H1 (cell line): Measurements from ENCODE around the gene SLC35E3. TPM values are rescaled to one million over a fixed set of nuclear protein-coding genes. Genes with fewer than 3 reads are reported as not detected.

Source experiments
- CTCF ChIA-PET: fragments of 300-600 bp; sonication (Branson Sonifier 250); formaldehyde crosslinking; loops from one replicate; lab custom pipeline; 2021; ENCODE audit not compliant: partially characterized antibody; lab: Charles Lee
- POLR2A ChIA-PET: fragments of 300-600 bp; sonication (Branson Sonifier 250); formaldehyde crosslinking; loops from one replicate; lab custom pipeline; 2021; ENCODE audit warnings: inconsistent platforms; ENCODE audit not compliant: partially characterized antibody; lab: Charles Lee
- DNase-seq, 2 experiments: peaks; one replicate each; pipeline versions ENCODE4 v3.0.0 to v3.0.0-alpha.2; 2010 to 2022; ENCODE audit warnings: low spot score in 2 of 2, low read depth in 1 of 2, mixed read lengths in 1 of 2
- FAIRE-seq: peaks from 2 replicates; lab custom pipeline; 2011; peaks lifted over from hg19 to GRCh38; lab: Jason Lieb, UNC
- H2AFZ ChIP-seq: 2 replicates; pipeline ENCODE4 v1.8.1; 2012; ENCODE audit warnings: low read length, inconsistent platforms
- H2AK5ac ChIP-seq: 2 replicates; pipeline ENCODE4 v1.6.1; 2013; ENCODE audit warnings: low read depth, low read length
- H2BK120ac ChIP-seq: replicated peaks from 2 replicates; pipeline ENCODE3; 2013; ENCODE audit warnings: low read depth, low read length, inconsistent platforms
- H2BK12ac ChIP-seq: 2 replicates; pipeline ENCODE4 v1.6.1; 2013; ENCODE audit warnings: low read depth, low read length
- H2BK15ac ChIP-seq: 2 replicates; pipeline ENCODE4 v1.6.1; 2013; ENCODE audit warnings: low read length
- H2BK20ac ChIP-seq: 2 replicates; pipeline ENCODE4 v1.6.1; 2013; ENCODE audit warnings: low read length
- H2BK5ac ChIP-seq: 2 replicates; pipeline ENCODE4 v1.6.1; 2013; ENCODE audit warnings: low read depth, low read length
- H3K14ac ChIP-seq: 2 replicates; pipeline ENCODE4 v1.6.1; 2013; ENCODE audit warnings: inconsistent platforms; ENCODE audit not compliant: insufficient read length
- H3K18ac ChIP-seq: 2 replicates; pipeline ENCODE4 v1.6.1; 2013; ENCODE audit warnings: low read length; ENCODE audit errors: extremely low read depth
- H3K23ac ChIP-seq: 2 replicates; pipeline ENCODE4 v1.6.1; 2013; ENCODE audit warnings: inconsistent platforms; ENCODE audit not compliant: insufficient read length
- H3K23me2 ChIP-seq: 2 replicates; pipeline ENCODE4 v1.6.1; 2013; ENCODE audit warnings: low read depth, low read length
- H3K27ac ChIP-seq: 2 replicates; pipeline ENCODE4 v1.6.1; 2011; ENCODE audit warnings: low read depth, low read length, inconsistent platforms
- H3K27me3 ChIP-seq, 4 experiments: replicated peaks in 1 of 4; 1 replicate in 1 of 4; 2 replicates in 3 of 4; pipeline versions ENCODE4 v1.6.1 to v1.8.1; 2011 to 2013; ENCODE audit warnings: low read length in 3 of 4, mild to moderate bottlenecking in 3 of 4, inconsistent platforms in 2 of 4, mixed read lengths in 2 of 4, moderate library complexity in 1 of 4; ENCODE audit not compliant: control insufficient read depth in 3 of 4, insufficient read depth in 3 of 4; ENCODE audit errors: extremely low read depth in 1 of 4
- H3K36me3 ChIP-seq, 4 experiments: 2 replicates each; pipeline versions ENCODE4 v1.6.1 to v1.8.1; 2011 to 2013; ENCODE audit warnings: mild to moderate bottlenecking in 4 of 4, low read length in 3 of 4, moderate library complexity in 2 of 4, control low read depth in 1 of 4, inconsistent platforms in 1 of 4; ENCODE audit not compliant: insufficient read depth in 4 of 4, control insufficient read depth in 2 of 4
- H3K4ac ChIP-seq: replicated peaks from 2 replicates; pipeline ENCODE3; 2013; ENCODE audit warnings: low read length, low read depth, mixed read lengths, inconsistent platforms; ENCODE audit not compliant: insufficient read length
- H3K4me1 ChIP-seq, 4 experiments: replicated peaks in 1 of 4; 1 replicate in 1 of 4; 2 replicates in 3 of 4; pipeline versions ENCODE4 v1.6.1 to v1.8.1; 2011 to 2013; ENCODE audit warnings: low read length in 3 of 4, inconsistent platforms in 2 of 4, mixed read lengths in 1 of 4; ENCODE audit not compliant: insufficient read depth in 4 of 4, control insufficient read depth in 3 of 4
- H3K4me2 ChIP-seq, 2 experiments: 2 replicates each; pipeline versions ENCODE4 v1.6.1 to v1.8.1; 2011 to 2013; ENCODE audit warnings: low read depth in 2 of 2, low read length in 2 of 2, control low read depth in 1 of 2, inconsistent platforms in 1 of 2, mild to moderate bottlenecking in 1 of 2; ENCODE audit not compliant: insufficient read depth in 1 of 2
- H3K4me3 ChIP-seq, 4 experiments: fragments of 200-600, 300-600 bp in 1 of 4; sonication (generic), shearing (Covaris generic), sonication (Bioruptor Twin) in 1 of 4; 2 replicates each; pipeline versions ENCODE4 v1.5.1 to v1.8.1; 2011 to 2016; ENCODE audit warnings: low read length in 4 of 4, low read depth in 3 of 4, control low read depth in 2 of 4, inconsistent platforms in 2 of 4, mild to moderate bottlenecking in 2 of 4, mixed read lengths in 1 of 4, moderate library complexity in 1 of 4; ENCODE audit not compliant: insufficient read depth in 2 of 4; ENCODE audit errors: extremely low read depth in 1 of 4
- H3K56ac ChIP-seq: replicated peaks from 2 replicates; pipeline ENCODE3; 2013; ENCODE audit warnings: low read depth, mild to moderate bottlenecking, mixed read lengths, low read length, inconsistent platforms; ENCODE audit not compliant: insufficient read length
- H3K79me1 ChIP-seq: 2 replicates; pipeline ENCODE4 v1.6.1; 2013; ENCODE audit warnings: low read depth, low read length, control low read depth
- H3K79me2 ChIP-seq, 2 experiments: 2 replicates each; pipeline versions ENCODE4 v1.6.1 to v1.8.1; 2012 to 2013; ENCODE audit warnings: low read length in 2 of 2, mild to moderate bottlenecking in 2 of 2, inconsistent platforms in 1 of 2; ENCODE audit not compliant: insufficient read depth in 2 of 2, control insufficient read depth in 1 of 2
- H3K9ac ChIP-seq, 4 experiments: replicated peaks in 1 of 4; 1 replicate in 1 of 4; 2 replicates in 3 of 4; pipeline versions ENCODE4 v1.6.1 to v1.8.1; 2011 to 2013; ENCODE audit warnings: low read depth in 3 of 4, low read length in 3 of 4, control low read depth in 2 of 4, mild to moderate bottlenecking in 2 of 4, moderate library complexity in 2 of 4, inconsistent platforms in 1 of 4; ENCODE audit errors: extremely low read depth in 1 of 4
- H3K9me3 ChIP-seq, 2 experiments: 2 replicates each; pipeline versions ENCODE4 v1.6.1 to v1.8.1; 2012 to 2013; ENCODE audit warnings: mild to moderate bottlenecking in 2 of 2, moderate library complexity in 2 of 2, control low read depth in 1 of 2, inconsistent platforms in 1 of 2, low read depth in 1 of 2, low read length in 1 of 2, mixed read lengths in 1 of 2; ENCODE audit not compliant: insufficient read depth in 2 of 2
- H4K20me1 ChIP-seq, 2 experiments: replicated peaks in 1 of 2; 2 replicates each; pipeline versions ENCODE3 to v1.8.1; 2011 to 2013; ENCODE audit warnings: inconsistent platforms in 2 of 2, low read length in 2 of 2, mild to moderate bottlenecking in 1 of 2; ENCODE audit not compliant: insufficient read depth in 2 of 2, control insufficient read depth in 1 of 2
- H4K5ac ChIP-seq: 2 replicates; pipeline ENCODE4 v1.6.1; 2013; ENCODE audit warnings: low read length, low read depth, mixed read lengths, inconsistent platforms; ENCODE audit not compliant: insufficient read length
- H4K8ac ChIP-seq: 2 replicates; pipeline ENCODE4 v1.8.0; 2013; ENCODE audit warnings: mild to moderate bottlenecking, moderate library complexity, low read length, inconsistent platforms; ENCODE audit not compliant: insufficient read depth; ENCODE audit errors: extremely low read depth
- H4K91ac ChIP-seq: replicated peaks from 2 replicates; pipeline ENCODE3; 2013; ENCODE audit warnings: low read length, mixed read lengths, inconsistent platforms; ENCODE audit not compliant: insufficient read length
- HDAC2 ChIP-seq, 2 experiments: fragments of 300-600 bp in 1 of 2; sonication (generic) in 1 of 2; IDR thresholded peaks; 2 replicates each; pipeline ENCODE4 v1.6.1; 2011 to 2012; ENCODE audit warnings: low read depth in 2 of 2, low read length in 2 of 2, mild to moderate bottlenecking in 2 of 2, moderate library complexity in 2 of 2, borderline replicate concordance in 1 of 2, inconsistent platforms in 1 of 2
- POLR2A ChIP-seq, 2 experiments: IDR thresholded peaks; 1 replicate in 1 of 2; 2 replicates in 1 of 2; pipeline ENCODE4 v1.6.1; 2011; ENCODE audit warnings: low read depth in 2 of 2, low read length in 2 of 2, mild to moderate bottlenecking in 2 of 2; ENCODE audit errors: control extremely low read depth in 1 of 2
- SP2 ChIP-seq: IDR thresholded peaks from 2 replicates; pipeline ENCODE4 v1.6.1; 2012; ENCODE audit warnings: mild to moderate bottlenecking, low read length, inconsistent platforms
- SUZ12 ChIP-seq: fragments of 200-600 bp; sonication (generic); IDR thresholded peaks from 2 replicates; pipeline ENCODE4 v1.6.1; 2012; ENCODE audit warnings: mild to moderate bottlenecking, inconsistent platforms, low read length, moderate library complexity, mixed read lengths
- WGBS, 2 experiments: shearing (Covaris generic) in 1 of 2; methylation state at CpG; one replicate each; pipeline versions ENCODE4 v1.1.6 to v1.1.7; 2013 to 2015; ENCODE audit warnings: low lambda C conversion rate in 2 of 2, mixed read lengths in 2 of 2, inconsistent platforms in 1 of 2, low coverage in 1 of 2, missing lambda C conversion rate in 1 of 2; ENCODE audit not compliant: insufficient replicate concordance in 2 of 2, insufficient coverage in 1 of 2, insufficient read length in 1 of 2; ENCODE audit errors: extremely low coverage in 1 of 2, missing lambda C conversion rate in 1 of 2; 5-methylcytosine and 5-hydroxymethylcytosine counted together
- polyA plus RNA-seq, 7 experiments: library from polyadenylated mRNA; depleted of rRNA in 3 of 7; stranded (reverse) in 5 of 7; unstranded in 2 of 7; fragments of >200 nt in 5 of 7; fragments of 200-250 nt in 2 of 7; gene quantifications; 1 replicate in 5 of 7; 2 replicates in 1 of 7; 4 replicates in 1 of 7; pipeline versions ENCODE4 v1.2.1 to v1.2.3, GENCODE V29; 2011 to 2013; ENCODE audit warnings: missing spikeins in 2 of 7, mixed read lengths in 2 of 7
- total RNA-seq: library from RNA; stranded (reverse); fragmentation: NEBNext Ultra II Directional; extraction: Animal tissue kit (Norgen Biotek cat#: 25700); gene quantifications from 2 replicates; pipeline ENCODE4 v1.2.1, GENCODE V29; 2021
- TF ChIP-seq, protein P1 (sequence below): IDR thresholded peaks from 2 replicates; pipeline ENCODE4 v1.6.1; 2011; ENCODE audit warnings: low read length, improper control_type of control experiment
- TF ChIP-seq, protein P2 (sequence below): IDR thresholded peaks from 2 replicates; pipeline ENCODE4 v1.6.1; 2012; ENCODE audit warnings: inconsistent platforms

The SLC35E3 gene
- total and polyA plus RNA-seq, 2 of the 8 experiments (the other 6 are each of a cell fraction or from before 2014, with no cell fraction given): 10.0 to 10.9 TPM

DNA sequence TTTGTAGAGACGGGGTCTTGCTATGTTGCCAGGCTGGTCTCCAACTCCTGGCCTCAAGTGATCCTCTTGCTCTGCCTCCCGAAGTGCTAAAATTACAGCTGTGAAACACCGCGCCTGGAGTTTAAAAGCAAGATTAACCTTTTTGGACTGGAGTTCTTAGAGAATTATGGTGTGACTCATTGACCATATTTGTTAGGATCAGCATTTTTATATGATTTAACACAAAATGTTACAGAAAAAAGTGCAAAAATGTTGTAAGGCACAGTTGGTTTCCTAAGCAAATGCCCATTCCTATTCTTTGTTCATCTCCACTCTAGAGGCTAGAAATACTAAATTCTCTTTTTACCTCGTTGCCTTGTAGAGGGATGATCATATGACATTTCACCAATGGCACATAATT lies 27.6 kb downstream of the SLC35E3 start:
- DNase-seq: no peak
- H2BK20ac ChIP-seq: no peak overlapping the region
- H2AFZ ChIP-seq: no peak overlapping the region
- TF ChIP-seq SUZ12: no peak
- TF ChIP-seq, protein P1, sequence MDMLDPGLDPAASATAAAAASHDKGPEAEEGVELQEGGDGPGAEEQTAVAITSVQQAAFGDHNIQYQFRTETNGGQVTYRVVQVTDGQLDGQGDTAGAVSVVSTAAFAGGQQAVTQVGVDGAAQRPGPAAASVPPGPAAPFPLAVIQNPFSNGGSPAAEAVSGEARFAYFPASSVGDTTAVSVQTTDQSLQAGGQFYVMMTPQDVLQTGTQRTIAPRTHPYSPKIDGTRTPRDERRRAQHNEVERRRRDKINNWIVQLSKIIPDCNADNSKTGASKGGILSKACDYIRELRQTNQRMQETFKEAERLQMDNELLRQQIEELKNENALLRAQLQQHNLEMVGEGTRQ: no peak
- no peak for TF ChIP-seq HDAC2 (IDR thresholded peaks at IDR 0.05; ENCODE audit: borderline replicate concordance in 1 of 2, low read depth in 2 of 2, low read length in 2 of 2)
- TF ChIP-seq POLR2A (IDR thresholded peaks at IDR 0.05; ENCODE audit: control extremely low read depth in 1 of 2, low read depth in 2 of 2, low read length in 2 of 2): no peak
- TF ChIP-seq SP2: no peak
- TF ChIP-seq, protein P2, sequence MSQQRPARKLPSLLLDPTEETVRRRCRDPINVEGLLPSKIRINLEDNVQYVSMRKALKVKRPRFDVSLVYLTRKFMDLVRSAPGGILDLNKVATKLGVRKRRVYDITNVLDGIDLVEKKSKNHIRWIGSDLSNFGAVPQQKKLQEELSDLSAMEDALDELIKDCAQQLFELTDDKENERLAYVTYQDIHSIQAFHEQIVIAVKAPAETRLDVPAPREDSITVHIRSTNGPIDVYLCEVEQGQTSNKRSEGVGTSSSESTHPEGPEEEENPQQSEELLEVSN: no peak
- no peaks in the 10 kb centered on the region for H3K36me3 ChIP-seq
- H2BK5ac ChIP-seq: no peak overlapping the region
- no peaks in the 10 kb centered on the region for H3K27me3 ChIP-seq
- H3K9ac ChIP-seq: no peak overlapping the region
- no peaks in the 10 kb centered on the region for H4K20me1 ChIP-seq
- no peak overlapping the region for H3K18ac ChIP-seq
- H2BK15ac ChIP-seq: no peak overlapping the region
- no peak for FAIRE-seq
- no peaks in the 10 kb centered on the region for H3K23me2 ChIP-seq
- H3K4me3 ChIP-seq: no peak overlapping the region
- H3K9me3 ChIP-seq: no peaks in the 10 kb centered on the region
- POLR2A ChIA-PET: interaction anchor here (1.2 to 2.1 kb wide), 2 partner anchors 10 to 40 kb away, joined by 3 to 8 read pairs; no protein-coding TSS in a partner anchor
- no peak overlapping the region for H3K4ac ChIP-seq
- H4K8ac ChIP-seq: no peak overlapping the region
- no peaks in the 10 kb centered on the region for H3K79me1 ChIP-seq
- no peak overlapping the region for H2BK12ac ChIP-seq
- WGBS, 2 experiments: 88% methylated on average over 5 of the region's 5 CpGs; no CpG with 5 or more reads in 1 of the 2 experiments
- no peak overlapping the region for H3K56ac ChIP-seq
- no peak overlapping the region for H3K14ac ChIP-seq
- no peak overlapping the region for H3K23ac ChIP-seq
- no peak overlapping the region for H3K27ac ChIP-seq
- CTCF ChIA-PET: interaction anchor here (0.6 kb wide), 1 partner anchor 792 kb away, joined by 3 read pairs; no protein-coding TSS in a partner anchor
- no peaks in the 10 kb centered on the region for H3K4me1 ChIP-seq
- no peak overlapping the region for H2AK5ac ChIP-seq
- no peak overlapping the region for H4K91ac ChIP-seq
- no peak overlapping the region for H3K4me2 ChIP-seq
- no peak overlapping the region for H2BK120ac ChIP-seq
- no peak overlapping the region for H4K5ac ChIP-seq
- H3K79me2 ChIP-seq: no peaks in the 10 kb centered on the region
